HG03103 (cell line): ENCODE measurements around the gene INSC.

ENCODE experiments used
- ATAC-seq: cut with Tn5 transposase; IDR thresholded peaks from one replicate; pipeline ENCODE4 v1.9.1; 2021; ENCODE audit warnings: low read depth; ENCODE audit not compliant: unreplicated experiment

INSC gene

DNA sequence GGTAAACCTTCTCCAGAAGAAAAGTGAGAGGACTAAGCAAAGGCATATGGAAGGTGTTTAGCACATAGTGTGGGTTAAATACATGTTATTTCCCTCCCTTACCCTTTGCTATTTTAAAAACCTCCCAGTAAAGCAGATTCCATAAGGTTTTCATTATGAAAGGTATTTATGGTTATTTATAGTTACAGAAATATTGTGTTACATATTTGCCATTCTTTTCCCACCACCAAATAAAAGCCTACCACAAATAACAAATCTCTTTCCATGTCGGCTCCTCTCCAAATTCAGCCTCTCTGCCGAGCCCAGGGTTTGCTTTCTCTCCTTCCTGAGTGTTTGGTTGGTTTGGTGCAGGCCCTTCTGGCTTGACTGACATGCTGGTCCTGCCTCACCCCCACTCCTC lies 64.4 kb downstream of the INSC start:
- no peak for ATAC-seq

DNA sequence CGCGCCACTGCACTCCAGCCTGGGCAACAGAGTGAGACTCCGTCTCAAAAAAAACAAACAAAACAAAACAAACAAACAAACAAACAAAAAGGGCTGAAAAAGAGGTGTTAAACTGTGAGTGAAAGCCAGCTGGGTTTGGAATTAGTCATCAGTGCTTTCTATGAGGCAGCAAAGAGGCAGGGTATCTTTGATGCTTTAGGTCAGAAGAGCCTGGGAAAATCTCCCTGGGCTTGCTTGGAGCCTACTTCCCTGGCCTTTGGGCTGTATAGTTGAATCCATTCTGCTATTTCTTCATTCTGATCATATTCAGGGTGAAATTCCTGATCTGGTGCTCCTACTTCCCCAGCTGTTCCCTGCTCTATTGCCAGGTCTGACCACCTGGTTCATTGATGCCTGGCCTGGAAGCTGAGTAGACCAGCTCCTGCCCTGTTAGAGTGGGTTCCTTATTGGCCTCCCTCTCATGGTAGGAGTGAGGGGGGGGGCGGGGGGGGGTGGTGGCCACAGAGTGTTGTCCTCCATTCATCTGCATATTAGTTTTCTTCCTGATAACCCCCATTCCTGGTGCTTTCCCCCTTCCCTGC lies 65.6 kb downstream of the INSC start:
- no peak for ATAC-seq

DNA sequence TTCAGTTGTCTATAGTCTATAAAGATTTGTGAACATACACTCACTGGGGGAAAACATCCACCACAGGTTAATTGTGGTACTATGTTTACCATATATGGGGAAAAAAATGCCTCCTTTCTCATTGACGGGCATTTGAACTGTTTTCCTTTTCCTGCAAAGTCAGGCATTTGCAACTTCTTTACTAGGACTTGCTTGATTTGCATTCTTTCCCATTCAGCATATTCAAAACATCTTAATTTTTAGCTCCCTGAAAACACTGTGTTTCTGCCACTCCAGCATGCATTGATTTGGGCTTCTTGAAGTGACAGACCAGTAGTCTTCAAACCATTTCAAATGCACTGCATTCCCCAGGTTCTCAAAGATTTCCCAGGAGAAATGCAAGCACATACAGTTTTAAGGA lies 67.6 kb downstream of the INSC start:
- no peak for ATAC-seq

DNA sequence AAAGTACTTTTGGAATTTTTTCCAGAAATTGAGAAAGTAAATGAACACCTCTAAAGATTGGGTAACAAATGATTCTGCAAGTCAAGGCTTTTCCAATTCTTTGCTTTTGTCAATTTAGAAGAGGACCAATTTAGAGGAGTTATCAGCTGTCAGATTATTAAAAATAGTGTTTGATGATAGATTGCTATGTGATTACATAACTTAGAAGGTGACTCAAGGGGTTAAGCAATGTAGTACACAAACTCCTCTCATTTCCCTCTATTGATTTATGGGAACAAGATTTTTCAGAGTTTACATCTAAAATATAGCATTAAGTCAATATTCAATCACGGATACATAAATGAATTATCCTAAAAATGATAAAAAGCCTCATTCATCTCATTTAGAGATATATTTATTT lies 70.3 kb downstream of the INSC start:
- ATAC-seq, result no peak

GRCh38 chr11:15186146-15186545 lies 71.4 kb downstream of the INSC start:
- ATAC-seq, result no peak

- no peak for ATAC-seq
Measured at GRCh38 chr11:15189189-15189588, 74.5 kb downstream of the INSC start.

DNA sequence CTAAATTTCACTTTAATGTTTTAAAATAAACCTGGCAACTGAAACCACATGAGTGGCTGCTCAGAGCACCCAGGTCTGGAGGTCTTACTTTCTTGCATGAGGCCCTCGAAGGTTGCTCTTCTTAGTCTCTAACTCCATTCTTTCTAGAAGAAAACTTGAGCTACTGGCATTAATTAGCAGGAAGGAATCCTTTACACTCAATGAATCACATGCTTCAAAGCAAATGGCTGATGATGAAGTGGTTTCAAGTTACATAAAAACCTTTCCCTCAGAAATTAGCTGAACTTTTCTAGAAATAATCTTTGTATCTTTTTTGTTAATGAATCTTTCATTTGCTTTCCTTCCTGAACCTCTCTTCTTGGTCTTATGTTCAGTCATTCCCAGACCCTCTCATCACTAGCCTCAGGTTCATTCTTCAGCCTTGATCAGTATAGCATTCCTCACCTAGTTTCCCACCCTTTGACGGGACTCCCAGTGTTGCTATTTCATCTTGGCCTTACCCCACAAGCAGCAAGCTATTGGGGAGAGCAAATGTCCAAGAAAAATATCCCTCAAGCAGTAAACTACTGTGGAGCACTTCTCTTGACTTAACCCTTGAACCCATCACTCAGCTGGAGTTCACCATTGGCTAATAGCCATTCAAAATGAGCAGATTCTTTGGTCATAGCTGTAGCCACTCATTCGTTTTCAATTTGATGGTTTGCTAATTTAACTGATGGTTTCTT lies 75.1 kb downstream of the INSC start:
- ATAC-seq, result no peak

DNA sequence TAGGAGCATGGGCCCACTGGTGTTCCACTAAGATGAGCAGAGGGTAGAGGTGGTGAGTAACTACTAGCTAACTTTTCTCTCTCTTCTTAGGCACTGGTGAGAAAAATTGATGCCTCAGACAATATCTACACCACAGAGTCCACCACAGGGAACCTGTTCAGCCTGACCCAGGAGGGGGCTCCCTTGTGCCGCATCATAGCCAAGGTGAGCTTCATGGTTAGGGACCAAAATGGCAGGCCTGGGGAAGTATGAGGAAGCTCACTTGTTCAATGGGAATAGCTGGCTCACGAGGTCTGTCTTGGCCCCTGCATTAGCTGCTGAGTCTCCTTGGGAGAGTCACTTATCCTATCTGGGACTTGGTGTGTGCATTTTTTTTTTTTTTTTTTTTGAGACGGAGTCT lies 75.9 kb downstream of the INSC start:
- ATAC-seq, result no peak

DNA sequence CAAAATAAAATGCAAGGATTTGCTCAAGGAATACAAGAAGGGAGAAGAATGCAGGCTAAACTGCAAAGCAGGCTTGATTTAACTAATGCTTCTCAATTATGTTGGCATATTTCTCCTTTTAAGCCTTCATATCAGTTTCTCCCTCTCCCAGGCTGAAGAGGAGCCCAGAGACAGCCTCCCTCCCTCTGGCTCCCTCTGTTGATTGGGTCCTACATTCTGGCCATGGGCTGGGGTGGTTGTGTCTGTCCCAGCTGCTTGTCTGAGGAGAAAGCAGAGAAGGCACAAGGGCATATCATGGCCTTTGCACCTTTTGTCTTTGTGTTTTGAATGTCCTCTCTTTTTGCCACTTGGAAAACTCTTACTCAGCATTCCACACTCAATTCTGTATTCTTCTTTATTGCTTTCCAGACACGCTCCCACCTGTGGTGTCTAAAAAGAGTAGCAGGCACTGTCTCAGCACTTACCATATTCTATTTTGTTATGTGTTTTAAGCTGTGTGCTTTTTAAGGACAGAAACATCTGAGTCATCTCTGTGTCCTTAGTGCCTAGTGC lies 77.4 kb downstream of the INSC start:
- no peak for ATAC-seq

- no peak for ATAC-seq
Measured at GRCh38 chr11:15194671-15195415, 80.1 kb downstream of the INSC start.

DNA sequence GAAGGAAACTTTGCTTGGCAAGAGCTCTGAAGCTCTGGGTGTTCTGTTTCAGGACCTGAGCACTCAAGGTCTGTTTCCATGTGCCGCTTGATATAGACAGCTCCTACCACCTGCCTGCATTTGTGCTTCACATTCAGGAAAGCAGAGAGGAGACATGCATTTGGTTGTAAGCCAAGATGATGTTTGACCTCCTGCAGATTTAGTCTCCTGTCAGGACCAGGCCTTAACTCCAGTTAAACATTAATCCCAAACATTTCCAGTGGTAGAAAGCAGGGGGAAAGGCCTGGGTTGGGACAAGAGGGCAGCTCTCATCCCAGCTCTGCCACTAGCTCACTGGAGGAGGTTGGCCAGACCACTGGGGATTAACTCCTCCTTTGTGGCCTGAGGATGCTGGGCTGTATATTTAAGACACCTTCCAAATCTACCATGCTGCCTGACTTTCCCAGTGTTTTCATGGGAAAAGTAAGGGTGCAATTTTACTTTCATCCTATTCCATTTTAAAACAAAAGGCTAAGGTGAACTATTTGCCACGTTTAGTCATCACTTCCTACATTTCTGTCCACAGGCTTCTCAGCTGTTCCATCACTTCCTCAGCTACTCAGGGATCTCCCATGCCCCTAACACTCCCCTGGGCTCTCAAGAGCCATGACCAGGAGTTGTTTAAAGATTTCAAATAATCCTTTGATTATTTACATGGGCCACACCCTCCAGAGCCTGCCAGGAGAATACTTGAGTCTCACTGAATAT lies 80.9 kb downstream of the INSC start:
- no peak for ATAC-seq

GRCh38 chr11:15196704-15197103 lies 82.0 kb downstream of the INSC start:
- no peak for ATAC-seq

DNA sequence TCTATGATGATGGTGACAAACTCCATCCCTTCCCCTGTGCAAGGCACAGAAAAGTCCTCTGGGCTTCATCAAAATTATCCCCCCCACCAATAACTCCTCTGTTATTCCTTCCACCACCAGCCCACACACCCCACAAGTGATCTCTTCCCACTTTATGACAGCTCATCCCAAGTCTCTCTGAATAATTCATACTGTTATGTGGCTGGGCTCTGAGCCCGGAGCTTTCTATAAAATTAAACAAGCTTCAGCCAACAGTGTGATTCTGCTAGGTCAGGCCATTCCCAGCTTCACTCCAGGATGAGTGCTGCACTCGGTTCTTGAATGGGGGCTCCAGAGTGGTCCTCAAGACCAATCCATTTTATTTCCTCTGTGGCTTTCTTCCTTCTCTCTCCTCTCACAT lies 83.0 kb downstream of the INSC start:
- no peak for ATAC-seq

DNA sequence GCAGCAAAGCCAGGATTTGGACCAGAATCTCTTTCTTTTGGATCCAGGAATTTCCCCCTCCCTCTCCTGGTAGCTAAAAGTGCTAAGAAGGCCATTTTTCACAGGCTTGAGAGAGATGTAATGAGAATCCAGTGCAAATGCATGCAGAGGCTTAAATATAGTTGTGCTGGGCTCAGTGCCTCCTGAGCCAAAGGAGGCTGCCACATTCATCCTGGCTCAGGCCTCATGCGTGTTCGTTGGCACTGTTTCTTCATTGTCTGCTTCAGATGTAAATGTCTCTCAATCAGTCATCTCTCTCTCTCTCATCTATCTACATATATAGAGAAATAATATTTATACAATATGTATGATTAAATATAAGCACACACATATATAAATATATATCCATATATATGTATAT lies 83.6 kb downstream of the INSC start:
- no peak for ATAC-seq

- no peak for ATAC-seq
Measured at GRCh38 chr11:15199693-15200092, 85.0 kb downstream of the INSC start.

GRCh38 chr11:15200696-15201095 lies 86.0 kb downstream of the INSC start:
- ATAC-seq, result no peak

- ATAC-seq, result no peak
Measured at GRCh38 chr11:15201586-15201985, 86.9 kb downstream of the INSC start.

DNA sequence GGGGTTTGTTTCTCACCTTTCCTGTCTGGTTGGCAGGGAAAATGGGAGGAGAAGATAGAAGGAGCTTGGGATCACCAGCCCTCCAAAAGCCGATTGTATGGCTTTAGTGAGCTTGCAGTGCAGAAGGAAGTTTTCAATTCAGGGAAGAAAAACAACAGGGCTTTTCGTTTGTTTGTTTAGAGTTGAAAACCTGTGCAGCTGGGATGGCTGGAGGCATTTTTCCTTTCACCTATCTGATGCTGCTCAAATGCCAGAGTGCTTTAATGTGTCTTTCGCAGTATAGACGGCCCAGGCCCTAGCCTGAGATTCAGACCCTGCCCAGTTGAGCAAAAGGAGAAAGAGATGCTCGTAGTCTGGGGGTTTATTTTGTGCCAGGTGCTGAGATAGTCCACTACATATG lies 87.9 kb downstream of the INSC start:
- no peak for ATAC-seq

DNA sequence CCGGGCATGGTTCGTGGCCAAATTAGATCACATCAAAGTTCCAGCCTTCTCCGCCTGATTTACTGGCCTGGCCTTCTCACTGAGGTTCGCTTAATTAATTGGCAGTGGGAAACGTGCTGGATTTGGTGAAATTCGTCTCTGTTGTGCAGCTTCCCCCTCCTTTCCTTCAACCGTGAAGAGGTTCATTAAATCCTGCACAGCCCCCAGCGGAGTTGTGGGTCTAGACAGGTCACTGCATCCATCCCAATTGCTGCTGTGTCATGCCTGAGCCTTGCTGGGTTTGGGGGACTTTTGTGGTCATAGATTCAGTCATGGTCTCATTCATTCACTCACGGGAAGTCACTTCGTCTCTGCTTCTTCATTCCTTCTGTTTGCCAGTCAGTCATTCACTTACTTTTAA lies 90.0 kb downstream of the INSC start:
- ATAC-seq, result no peak

- ATAC-seq, result no peak
Measured at GRCh38 chr11:15206791-15207190, 92.1 kb downstream of the INSC start.
